ENCODE measurements around the gene SEC31A. TPM values are rescaled to one million over a fixed set of nuclear protein-coding genes. Genes with fewer than 3 reads are reported as not detected.

The SEC31A gene
- total RNA-seq, 2 donors from 2014 or later: 191 to 196 TPM

- H3K27me3 ChIP-seq (replicated peaks; ENCODE audit: insufficient read depth): no peaks in the 10 kb centered on the region
- 50% methylated on average over 1 of the region's 1 CpG for WGBS
- intact Hi-C loops (cut with DNase I): no loop called here
- H3K9me3 ChIP-seq: no peaks in the 10 kb centered on the region
- TF ChIP-seq CTCF (IDR thresholded peaks at IDR 0.05): no peak
- TF ChIP-seq POLR2AphosphoS5 (IDR thresholded peaks at IDR 0.05): no peak
- no peak for TF ChIP-seq POLR2A (IDR thresholded peaks at IDR 0.05)
- H3K4me1 ChIP-seq (replicated peaks): no peaks in the 10 kb centered on the region
- no peak for DNase-seq (ENCODE audit: low spot score)
- no peaks in the 10 kb centered on the region for H3K36me3 ChIP-seq
- peak overlapping the region in 1 of 2 donors; percentile 2 for H3K27ac ChIP-seq
- H3K4me3 ChIP-seq: no peak overlapping the region
Observed at GRCh38 chr4:82780170-82780751, 110.7 kb downstream of the SEC31A start.

- no peak overlapping the region for H3K4me3 ChIP-seq
- no peak for DNase-seq (ENCODE audit: low spot score)
- no peak overlapping the region for H3K27ac ChIP-seq
- H3K4me1 ChIP-seq (replicated peaks): no peaks in the 10 kb centered on the region
- H3K27me3 ChIP-seq (replicated peaks; ENCODE audit: insufficient read depth): no peaks in the 10 kb centered on the region
- TF ChIP-seq CTCF (IDR thresholded peaks at IDR 0.05): no peak
- no peak for TF ChIP-seq POLR2AphosphoS5 (IDR thresholded peaks at IDR 0.05)
- no peak for TF ChIP-seq POLR2A (IDR thresholded peaks at IDR 0.05)
- no peaks in the 10 kb centered on the region for H3K9me3 ChIP-seq
- H3K36me3 ChIP-seq: no peaks in the 10 kb centered on the region
- 85% methylated on average over 11 of the region's 11 CpGs for WGBS
- intact Hi-C loops (cut with DNase I): no loop called here
Observed at GRCh38 chr4:82779032-82779431, 111.9 kb downstream of the SEC31A start.

GRCh38 chr4:82777857-82778525, 113.0 kb downstream of the SEC31A start:
- H3K27ac ChIP-seq: no peak overlapping the region
- no peaks in the 10 kb centered on the region for H3K9me3 ChIP-seq
- H3K4me1 ChIP-seq (replicated peaks): no peaks in the 10 kb centered on the region
- no peaks in the 10 kb centered on the region for H3K27me3 ChIP-seq (replicated peaks; ENCODE audit: insufficient read depth)
- DNase-seq (ENCODE audit: low spot score): no peak
- TF ChIP-seq POLR2AphosphoS5 (IDR thresholded peaks at IDR 0.05) (no peak), POLR2A (IDR thresholded peaks at IDR 0.05) (no peak), CTCF (IDR thresholded peaks at IDR 0.05) (no peak)
- H3K36me3 ChIP-seq: no peaks in the 10 kb centered on the region
- H3K4me3 ChIP-seq: no peak overlapping the region
- intact Hi-C loops (cut with DNase I): no loop called here
- WGBS: 91% methylated on average over 5 of the region's 5 CpGs

- Histone ChIP-seq H3K4me3 (no peak overlapping the region), H3K9me3 (no peaks in the 10 kb centered on the region), H3K27me3 (replicated peaks; ENCODE audit: insufficient read depth) (no peaks in the 10 kb centered on the region), H3K36me3 (no peaks in the 10 kb centered on the region), H3K4me1 (replicated peaks) (no peaks in the 10 kb centered on the region), H3K27ac (no peak overlapping the region)
- DNase-seq (ENCODE audit: low spot score): no peak
- intact Hi-C loops (cut with DNase I): no loop called here
- WGBS: 55% methylated on average over 5 of the region's 5 CpGs
- TF ChIP-seq POLR2AphosphoS5 (IDR thresholded peaks at IDR 0.05) (no peak), CTCF (IDR thresholded peaks at IDR 0.05) (no peak), POLR2A (IDR thresholded peaks at IDR 0.05) (no peak)
Observed at GRCh38 chr4:82776925-82777542, 113.9 kb downstream of the SEC31A start.

Data from prostate gland (tissue), 2 donors.